HG02571 (cell line): ENCODE results near the gene TRIL.

Experiments
- ATAC-seq: cut with Tn5 transposase; IDR thresholded peaks from one replicate; pipeline ENCODE4 v1.9.1; 2021; ENCODE audit warnings: mild to moderate bottlenecking, moderate library complexity; ENCODE audit not compliant: unreplicated experiment

TRIL gene

GRCh38 chr7:28941633-28942032 lies 16.5 kb downstream of the TRIL start:
- ATAC-seq = no peak

DNA sequence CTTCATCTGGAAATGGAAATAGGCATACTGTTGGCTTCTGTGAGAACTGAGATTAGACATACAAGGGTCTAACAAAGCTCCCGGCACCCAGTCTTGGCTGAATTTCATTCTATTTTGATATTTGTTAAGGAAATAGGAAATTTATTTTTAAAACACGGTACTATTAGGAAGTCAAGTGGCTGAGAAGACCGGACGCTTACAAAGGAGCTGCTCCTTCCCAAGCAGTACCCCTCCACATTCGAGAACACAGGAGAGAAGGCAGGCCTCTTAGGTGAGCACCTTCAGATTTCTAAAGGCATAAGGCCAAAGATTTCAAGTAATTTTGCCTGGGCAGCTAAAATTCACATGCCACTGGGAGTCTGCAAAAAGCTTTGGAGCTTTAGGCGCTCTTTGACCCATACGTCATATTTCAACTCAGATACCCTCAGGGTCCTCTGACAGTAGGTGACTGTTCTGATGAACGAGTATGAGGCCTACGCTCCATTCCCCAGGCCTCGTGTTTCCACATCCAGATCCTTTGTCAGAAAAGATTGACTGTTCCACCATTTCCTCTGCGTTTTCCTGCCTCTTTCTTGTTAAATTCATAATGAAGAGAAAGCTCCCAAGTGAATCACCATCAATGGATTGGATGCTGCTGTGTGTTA lies 17.3 kb downstream of the TRIL start:
- ATAC-seq = no peak

DNA sequence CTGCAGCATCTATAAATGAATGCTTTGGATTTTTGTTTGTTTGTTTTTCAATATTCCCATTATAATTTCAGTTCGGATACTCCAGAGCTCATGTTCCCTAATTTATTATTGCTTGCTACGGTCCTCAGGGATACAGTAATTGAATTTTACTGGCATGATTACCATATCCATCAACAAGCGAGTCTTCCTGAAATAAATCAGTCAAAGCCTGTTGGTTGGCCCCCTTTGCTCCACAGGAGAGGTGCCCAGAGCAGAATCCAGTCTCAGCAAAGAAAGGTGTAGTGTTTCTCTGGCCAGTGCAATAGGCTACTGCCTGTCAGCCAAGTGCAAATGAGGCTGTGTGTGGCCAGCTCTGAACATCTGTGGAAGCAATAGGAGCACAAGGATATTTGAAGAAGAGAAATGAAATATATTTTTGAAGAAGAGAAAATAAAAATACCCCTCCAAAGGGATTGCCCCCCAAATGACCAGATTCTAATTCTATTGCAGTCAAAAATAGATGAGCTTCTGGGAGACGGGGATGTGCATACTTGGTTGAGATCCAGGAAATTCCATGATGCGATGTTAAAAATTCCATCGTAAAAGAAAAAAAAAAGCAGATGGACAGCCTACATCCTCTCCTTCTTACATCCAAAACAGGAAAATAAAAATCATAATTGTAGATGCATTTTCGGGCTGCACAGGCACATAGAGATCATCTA lies 18.1 kb downstream of the TRIL start:
- no peak for ATAC-seq

GRCh38 chr7:28939367-28939766 lies 18.8 kb downstream of the TRIL start:
- no peak for ATAC-seq

- no peak for ATAC-seq
Measured at GRCh38 chr7:28937619-28938018, 20.5 kb downstream of the TRIL start.

DNA sequence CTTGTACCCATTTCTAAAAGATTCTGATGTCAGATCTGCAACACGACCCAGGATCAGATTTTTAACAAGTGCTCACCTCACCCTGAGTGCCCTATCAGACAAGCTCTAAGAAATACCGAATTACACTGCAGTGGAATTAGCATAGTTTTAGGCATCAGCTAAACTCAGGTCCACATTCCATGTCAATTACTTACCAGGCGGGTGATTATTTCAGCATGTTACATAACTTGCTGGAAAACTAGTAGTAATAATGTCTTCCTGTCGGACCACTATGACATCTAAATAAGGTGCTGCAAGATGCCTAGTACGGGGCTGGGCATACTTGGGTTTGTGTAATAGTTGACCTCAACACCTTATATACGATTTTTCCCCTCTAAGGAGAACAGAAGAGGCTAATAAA lies 21.0 kb downstream of the TRIL start:
- no peak for ATAC-seq

DNA sequence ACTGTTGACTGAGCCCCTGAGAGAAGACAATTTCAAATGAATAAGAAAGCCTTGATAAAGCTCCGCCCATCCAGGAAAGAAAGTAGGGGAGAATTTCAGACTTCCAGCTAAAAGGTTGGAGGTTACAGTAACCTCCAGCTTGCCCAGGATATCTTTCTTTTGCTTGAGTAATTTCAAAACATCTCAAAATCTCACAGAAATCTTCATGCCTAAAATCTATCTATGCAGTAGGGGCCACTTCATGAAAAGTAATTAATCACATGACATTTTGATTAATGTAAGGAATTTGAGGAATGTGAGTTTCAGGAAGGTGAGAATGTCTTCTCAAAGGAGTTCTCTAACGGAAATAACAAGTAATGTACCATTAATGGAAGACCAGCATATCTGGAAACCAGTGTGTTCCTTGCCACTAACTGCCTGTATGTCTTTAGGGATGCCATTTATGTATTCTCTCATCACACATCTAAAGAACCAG lies 24.2 kb downstream of the TRIL start:
- ATAC-seq = no peak

- no peak for ATAC-seq
Measured at GRCh38 chr7:28931565-28931964, 26.6 kb downstream of the TRIL start.

DNA sequence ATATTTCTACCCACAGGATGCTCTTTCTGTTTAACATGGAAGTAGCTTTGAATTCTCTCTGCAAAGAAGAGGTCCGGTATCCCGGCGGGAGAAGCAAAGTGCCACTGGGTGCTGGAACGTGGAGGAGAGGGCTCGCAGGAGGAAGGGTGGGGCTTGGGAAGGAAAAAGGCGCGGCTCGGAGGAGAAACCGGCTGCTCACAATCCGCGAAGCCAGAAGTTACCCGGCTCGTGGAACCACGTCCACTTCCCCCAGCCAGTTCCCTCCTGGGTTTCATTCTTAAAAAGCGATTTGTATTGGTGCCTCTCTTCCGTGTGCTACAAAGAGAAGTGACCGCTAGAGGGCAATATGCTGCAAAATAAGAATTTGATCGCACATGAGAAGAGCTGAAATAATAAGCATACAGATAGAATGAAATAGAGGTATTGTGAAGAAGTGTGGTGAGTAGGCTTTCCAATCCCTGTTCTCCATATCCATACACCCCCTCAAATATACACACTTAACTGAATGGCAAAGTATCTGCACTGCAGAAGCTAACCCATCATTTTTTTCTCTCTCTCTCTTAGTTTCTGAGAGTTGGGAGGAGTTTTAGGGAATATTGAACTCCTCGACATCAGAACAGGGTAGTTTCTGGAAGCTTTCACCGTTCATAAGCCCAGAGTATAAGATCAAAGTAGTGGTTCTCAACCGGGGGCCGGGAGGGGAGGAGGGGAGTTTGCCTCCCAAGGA lies 31.1 kb downstream of the TRIL start:
- ATAC-seq = peak; percentile 87

DNA sequence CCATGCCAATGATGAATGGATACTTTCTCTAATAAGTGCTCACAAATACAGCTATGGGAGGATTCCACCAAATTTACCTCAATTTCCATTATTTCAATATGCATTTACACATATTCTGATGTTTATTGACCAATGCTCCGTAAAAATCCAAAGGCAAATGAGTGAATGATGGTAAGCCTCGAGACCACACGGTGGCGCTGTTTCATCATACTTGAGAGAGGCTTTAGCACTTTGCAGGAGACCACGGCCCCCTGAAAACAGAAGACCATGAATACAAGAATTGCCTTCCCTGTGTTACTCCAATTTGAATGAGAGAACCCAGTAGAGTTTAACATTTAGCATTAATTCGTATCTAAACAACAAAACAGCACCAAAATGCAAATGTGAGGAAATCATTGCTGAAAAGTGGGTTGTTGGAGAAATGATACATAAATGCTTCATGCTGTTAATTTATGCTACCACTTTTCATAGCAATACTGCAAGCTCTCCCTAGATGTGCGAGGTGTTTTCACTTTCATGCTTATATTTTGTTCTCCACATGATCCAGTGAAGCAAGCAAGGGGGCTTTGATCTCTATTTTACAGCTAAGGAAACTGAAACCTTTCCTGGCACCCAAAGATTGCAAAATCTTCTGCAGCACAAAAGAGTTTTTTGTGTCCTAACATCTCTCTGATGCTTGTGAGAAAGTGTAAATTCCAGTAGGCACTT lies 35.4 kb downstream of the TRIL start:
- ATAC-seq = no peak

GRCh38 chr7:28921822-28922221 lies 36.3 kb downstream of the TRIL start:
- no peak for ATAC-seq

DNA sequence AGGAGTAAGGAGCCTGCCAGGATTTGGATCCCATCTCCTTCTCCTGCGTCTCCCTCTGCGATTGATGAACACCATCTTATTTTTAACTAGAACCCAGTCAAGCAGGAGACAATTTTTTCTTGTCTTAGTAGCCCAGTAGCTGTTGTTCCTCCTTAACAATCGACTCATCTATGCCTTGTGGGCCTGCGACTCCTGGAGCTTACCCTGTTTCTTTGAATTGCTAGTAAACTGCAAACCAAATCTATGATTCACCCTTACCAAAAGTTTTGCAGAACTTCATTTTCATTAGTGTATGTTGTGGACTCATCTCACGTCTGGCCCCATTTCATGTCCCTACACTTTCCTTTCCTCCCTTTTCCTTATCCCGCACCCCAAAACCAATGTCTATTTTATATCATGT lies 37.7 kb downstream of the TRIL start:
- ATAC-seq = no peak

GRCh38 chr7:28919510-28919909 lies 38.6 kb downstream of the TRIL start:
- no peak for ATAC-seq

GRCh38 chr7:28908775-28909174 lies 49.4 kb downstream of the TRIL start:
- no peak for ATAC-seq

DNA sequence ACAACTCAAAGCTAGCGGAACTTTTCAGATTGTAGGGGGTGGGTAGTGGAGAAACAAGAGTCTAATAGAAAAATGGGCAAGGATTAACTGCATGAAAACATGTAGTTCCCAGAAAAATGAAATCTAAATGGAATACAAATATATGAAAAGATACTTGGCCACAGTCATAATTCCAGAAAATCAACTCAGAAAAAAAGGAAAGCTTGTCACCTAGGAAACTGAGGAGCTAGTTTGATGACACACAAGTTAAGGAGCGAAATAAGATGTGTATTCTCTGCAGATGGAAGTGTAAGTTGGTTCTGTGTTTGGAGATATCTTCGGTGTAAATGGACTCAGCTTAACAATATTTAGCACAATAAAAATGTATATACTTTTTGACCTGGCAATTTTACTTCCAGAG lies 52.7 kb downstream of the TRIL start:
- ATAC-seq = no peak

GRCh38 chr7:28904578-28905048 lies 53.5 kb downstream of the TRIL start:
- ATAC-seq = no peak

DNA sequence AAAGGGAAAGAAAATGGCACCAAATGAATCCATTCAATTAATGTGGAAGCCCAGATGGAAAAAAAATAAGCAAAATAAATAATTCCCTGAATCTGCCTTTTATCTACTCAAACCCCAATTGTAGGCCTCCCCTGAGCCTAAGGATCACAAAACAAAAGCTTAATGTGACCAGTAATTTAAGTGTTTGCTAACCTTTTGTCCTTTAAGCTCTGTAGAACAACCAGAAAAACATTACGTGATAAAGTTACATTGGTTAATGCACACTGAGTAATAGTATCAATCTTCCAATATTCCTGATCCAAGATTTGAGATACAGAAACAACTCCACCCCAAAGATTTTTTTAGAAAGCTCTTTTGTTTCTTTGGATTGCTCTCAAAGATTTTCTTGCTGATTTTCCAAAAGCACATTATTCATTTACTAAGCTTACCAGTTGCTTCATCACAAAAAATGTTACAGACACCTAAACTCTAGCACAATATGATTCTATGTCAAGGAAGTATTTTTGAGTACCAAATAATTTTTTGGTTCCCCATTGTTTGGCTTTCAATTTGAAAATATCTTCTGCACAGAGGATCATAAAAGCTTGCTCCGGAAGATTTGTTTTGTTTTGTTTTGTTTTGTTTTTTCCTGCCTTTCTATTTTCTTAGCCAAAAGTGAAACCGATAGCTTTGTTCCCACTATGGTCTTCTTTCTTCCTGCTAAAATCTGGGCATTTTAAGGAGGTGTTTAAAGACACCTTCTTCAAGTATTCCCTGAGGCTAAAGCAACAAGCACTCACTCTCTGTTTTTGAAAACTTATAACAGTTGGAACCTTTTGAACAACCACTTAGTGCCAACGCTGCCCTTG lies 54.2 kb downstream of the TRIL start:
- ATAC-seq = no peak
